ENCODE data around the gene MED25.
A peak's percentile ranks its signal among the peaks of the same experiment; 100 is the strongest.

MED25 gene

GRCh38 chr19:49844138-49845095 is 26.3 kb downstream of the MED25 start:
- DNase-seq (ENCODE audit: low read depth) = no peak

- DNase-seq (ENCODE audit: low read depth) = no peak
These were observed 27.3 kb downstream of the MED25 start for GRCh38 chr19:49845414-49845813.

GRCh38 chr19:49846408-49846807 is 28.3 kb downstream of the MED25 start:
- DNase-seq (ENCODE audit: low read depth) = no peak

DNA sequence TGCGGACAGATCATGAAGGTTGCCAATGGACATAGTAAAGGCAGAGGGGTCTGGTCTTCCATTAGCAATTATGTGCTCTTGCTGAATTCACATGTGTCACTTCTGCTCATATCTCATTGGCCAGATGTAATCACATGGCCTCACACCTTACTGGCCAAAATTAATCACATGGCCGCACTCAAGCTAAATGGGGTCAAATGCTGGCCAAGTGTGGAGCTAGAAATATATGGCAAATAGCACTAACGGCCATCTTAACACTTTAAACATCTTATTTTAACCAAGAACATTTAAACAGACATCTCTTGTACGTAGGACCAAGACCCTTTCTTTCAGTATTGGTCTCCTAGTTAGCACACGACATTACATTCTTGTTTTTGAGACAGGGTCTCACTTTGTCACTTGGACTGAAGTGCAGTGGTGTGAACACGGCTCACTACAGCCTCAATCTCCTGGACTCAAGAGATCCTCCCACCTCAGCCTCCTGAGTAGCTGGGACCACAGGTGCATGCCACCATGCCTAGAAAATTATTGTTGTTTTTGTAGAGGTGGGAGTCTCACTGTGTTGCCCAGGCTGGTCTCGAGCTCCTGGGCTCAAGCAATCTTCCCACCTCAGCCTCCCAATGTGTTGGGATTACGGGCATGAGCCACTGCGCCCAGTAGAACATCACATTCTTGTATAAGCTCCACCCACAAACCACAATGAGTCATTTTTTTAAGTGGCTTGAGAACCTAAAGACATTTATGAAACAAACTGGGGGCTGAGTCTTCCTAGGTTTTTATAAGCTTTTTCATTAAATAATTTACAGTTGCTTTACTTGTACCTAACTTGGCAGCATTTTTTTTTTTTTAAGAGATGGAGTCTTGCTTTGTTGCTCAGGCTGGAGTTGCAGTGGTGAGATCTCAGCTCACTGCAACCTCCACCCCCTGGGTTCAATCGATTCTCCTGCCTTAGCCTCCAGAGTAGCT is 29.9 kb downstream of the MED25 start:
- peak; percentile 95 for DNase-seq (ENCODE audit: low read depth)

DNA sequence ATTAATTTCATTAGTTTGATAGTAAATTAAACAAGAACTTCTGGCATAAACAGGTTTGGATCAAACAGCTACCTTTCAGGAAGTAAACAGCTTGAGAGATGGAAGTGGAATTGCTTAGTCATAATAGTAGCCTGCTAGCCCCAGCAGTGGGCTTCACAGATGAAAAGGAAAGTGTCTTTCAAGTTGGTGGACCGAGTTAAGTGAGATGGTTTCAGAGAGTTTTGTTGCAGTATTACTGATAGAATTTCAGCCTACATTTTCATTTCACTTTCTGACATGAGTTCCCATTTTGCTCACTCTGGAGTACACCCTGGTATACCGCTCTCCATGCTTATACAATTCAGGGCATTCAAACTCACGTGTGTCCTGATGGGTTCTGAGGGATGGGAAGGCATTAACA is 30.8 kb downstream of the MED25 start:
- DNase-seq (ENCODE audit: low read depth) = no peak

DNA sequence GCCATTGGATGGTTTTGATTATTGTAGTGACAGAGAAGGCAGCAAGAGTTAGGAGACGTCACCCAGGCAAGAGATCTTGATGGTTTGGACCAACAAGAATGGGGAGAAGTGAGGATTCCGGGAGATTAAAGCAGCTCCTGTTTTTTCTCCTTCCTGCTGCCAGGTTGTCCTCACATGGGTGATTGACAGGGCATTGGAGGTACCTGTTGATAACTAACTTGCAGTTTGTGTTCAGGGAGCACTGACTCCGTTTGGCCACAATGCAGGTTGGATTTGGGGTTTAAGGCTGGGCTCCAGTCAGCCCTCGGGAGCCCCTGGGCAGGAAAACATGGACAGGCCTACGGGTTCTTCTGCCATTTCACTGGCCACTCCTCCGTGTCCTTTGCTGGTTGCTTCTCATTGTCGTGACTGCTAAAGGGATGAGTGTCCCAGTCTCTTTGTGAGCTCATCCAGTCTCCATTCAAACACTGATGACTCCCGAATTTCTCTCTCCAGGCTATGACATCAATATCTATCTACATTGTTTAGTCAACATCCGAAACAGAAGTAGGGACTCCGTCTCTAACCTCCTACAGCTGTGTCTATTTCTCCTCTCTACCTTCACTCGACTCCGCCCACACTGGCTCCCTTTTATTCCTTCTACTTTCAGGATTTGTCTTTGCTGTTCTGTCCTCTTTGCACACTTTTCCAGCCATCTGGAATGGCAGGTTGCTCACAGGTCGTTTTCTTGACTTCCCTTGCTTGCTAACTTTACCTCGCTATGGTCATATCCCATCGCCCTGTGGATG is 31.5 kb downstream of the MED25 start:
- DNase-seq (ENCODE audit: low read depth) = no peak

DNA sequence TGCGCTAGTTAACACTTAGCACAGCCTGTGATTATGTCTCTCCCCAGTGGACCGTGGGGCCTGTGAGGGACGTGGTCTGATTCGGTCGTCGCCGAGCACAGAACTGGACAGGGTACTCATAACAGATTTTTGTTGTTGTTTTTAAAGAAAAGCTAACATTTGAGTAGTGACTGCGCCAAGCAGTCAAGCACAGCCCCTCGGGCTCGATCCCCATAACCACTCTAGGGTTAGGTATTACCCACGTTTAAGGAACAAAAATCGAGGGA is 32.1 kb downstream of the MED25 start:
- no peak for DNase-seq (ENCODE audit: low read depth)

- peak; percentile 93 for DNase-seq (ENCODE audit: low read depth)
These were observed 32.6 kb downstream of the MED25 start, which contains the start of gene PTOV1 for GRCh38 chr19:49850487-49851342. TSS of gene PTOV1 (plus strand) at chr19:49851159.

DNA sequence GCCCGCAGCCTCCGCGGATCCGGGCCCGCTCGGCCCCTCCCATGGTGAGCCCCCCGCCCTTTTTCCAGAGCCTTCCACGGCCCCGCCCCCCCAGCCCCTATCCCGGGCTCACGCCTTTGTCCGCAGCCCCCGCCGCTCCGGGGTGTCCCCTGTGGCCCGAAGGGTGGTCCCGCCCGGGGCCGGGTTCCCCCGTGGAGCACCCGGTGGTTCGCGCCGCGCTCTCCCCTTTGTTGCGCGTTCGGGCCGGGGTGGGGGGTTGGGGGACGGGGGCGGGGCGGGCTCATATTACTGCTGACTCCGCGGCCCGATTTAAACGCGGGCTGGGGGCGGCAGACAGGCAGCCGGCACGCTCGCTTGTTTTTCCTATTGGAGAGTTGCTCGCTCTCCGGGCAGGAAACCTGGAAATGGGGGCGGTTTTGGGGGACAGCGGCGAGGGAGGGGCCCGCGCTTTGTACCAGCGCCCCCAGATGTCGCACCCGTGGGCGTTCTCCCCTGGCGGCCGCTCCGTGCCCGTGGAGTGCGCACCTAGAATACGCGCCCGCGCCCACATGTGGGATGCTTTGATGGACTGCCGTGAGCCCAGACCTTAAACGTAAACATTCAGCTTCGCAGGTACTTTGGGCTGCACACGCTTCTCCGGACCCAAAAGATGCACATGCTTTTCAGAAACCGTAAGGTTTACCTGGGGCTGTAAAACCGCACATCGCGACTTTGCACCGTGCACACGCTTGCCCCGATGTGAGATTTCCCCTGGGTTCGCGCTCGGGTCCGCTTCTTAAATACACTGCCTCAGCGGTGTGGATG is 33.6 kb downstream of the MED25 start:
- DNase-seq (ENCODE audit: low read depth) = no peak

GRCh38 chr19:49852631-49853126 is 34.6 kb downstream of the MED25 start:
- no peak for DNase-seq (ENCODE audit: low read depth)

GRCh38 chr19:49853852-49854377 is 35.8 kb downstream of the MED25 start:
- no peak for DNase-seq (ENCODE audit: low read depth)

- no peak for DNase-seq (ENCODE audit: low read depth)
These were observed 36.5 kb downstream of the MED25 start for GRCh38 chr19:49854378-49855263.

DNA sequence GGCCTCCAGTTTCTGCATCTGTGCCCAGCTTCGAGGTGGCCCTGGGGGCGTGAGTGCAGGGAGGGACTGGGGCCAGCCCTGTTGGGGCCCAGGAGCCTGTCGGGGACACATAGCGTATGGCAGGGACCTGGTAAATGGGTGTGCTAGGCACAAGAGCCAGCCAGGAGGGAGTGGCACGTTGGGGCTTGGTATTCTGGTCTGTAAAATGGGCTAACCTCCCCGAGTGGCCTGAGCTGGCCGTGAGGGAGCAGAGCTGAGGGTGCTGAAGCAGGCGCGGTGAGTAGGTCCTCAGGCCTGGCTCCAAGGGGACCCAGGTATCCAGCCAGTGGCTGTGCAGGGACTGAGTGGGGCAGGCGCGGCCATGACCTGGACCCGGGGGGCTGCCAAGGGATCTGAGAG is 37.2 kb downstream of the MED25 start:
- no peak for DNase-seq (ENCODE audit: low read depth)

- no peak for DNase-seq (ENCODE audit: low read depth)
These were observed 37.8 kb downstream of the MED25 start for GRCh38 chr19:49855676-49856573.

- no peak for DNase-seq (ENCODE audit: low read depth)
These were observed 38.5 kb downstream of the MED25 start for GRCh38 chr19:49856574-49857021.

- DNase-seq (ENCODE audit: low read depth) = no peak
These were observed 39.2 kb downstream of the MED25 start for GRCh38 chr19:49857061-49857837.

DNA sequence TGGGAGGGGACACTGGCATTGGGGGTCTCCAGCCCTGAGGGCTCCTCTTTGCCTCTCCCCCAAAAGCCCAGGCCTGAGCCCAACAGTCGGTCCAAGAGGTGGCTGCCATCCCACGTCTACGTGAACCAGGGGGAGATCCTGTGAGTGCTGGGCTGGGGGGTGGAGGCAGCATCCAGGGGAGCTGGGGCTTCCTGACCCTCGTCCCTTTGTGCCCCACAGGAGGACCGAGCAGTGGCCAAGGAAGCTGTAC is 39.7 kb downstream of the MED25 start:
- DNase-seq (ENCODE audit: low read depth) = no peak
